Activated CD4-positive, alpha-beta memory T cell treated with anti-CD3 and anti-CD28 coated beads, Interleukin-2, amount 10 ng/mL, durations not matched to agents 7 days and 5 days (primary cell): ENCODE data around the gene FTO. TPM values are rescaled to one million over a fixed set of nuclear protein-coding genes. Genes with fewer than 3 reads are reported as not detected.
A peak's percentile ranks its signal among the peaks of the same experiment; 100 is the strongest.
"Not testable (repeated sequence)": the region's sequence is repeated elsewhere in the genome, so short reads cannot be mapped to it uniquely, and the experiment has no call there.

Experiments used
- CTCF ChIA-PET: fragments of 350-600 bp; sonication (Branson Sonifier 250); formaldehyde crosslinking; loops from one replicate; lab custom pipeline; 2021; ENCODE audit warnings: antibody characterized with exemption, inconsistent platforms; lab: Charles Lee
- POLR2A ChIA-PET: fragments of 350-600 bp; sonication (Branson Sonifier 250); formaldehyde crosslinking; loops from one replicate; lab custom pipeline; 2021; ENCODE audit warnings: antibody characterized with exemption; lab: Charles Lee
- DNase-seq: peaks from one replicate; pipeline ENCODE4 v3.0.0-alpha.2; 2020
- H3K27ac Mint-ChIP-seq: one replicate; pipeline ENCODE4 v1.8.0; 2021; ENCODE audit warnings: mild to moderate bottlenecking, mixed read lengths
- H3K27me3 Mint-ChIP-seq: one replicate; pipeline ENCODE4 v1.8.0; 2021; ENCODE audit warnings: mixed read lengths
- H3K36me3 Mint-ChIP-seq: one replicate; pipeline ENCODE4 v1.8.0; 2021; ENCODE audit warnings: low read depth, mixed read lengths
- H3K4me1 Mint-ChIP-seq: one replicate; pipeline ENCODE4 v1.8.0; 2021; ENCODE audit warnings: mixed read lengths
- H3K4me3 Mint-ChIP-seq: one replicate; pipeline ENCODE4 v1.8.0; 2021; ENCODE audit warnings: mild to moderate bottlenecking, mixed read lengths
- H3K9me3 Mint-ChIP-seq: one replicate; pipeline ENCODE4 v1.8.0; 2021; ENCODE audit warnings: mixed read lengths
- total RNA-seq, 2 experiments: library from RNA; stranded (reverse); gene quantifications; one replicate each; pipeline ENCODE4 v1.2.3, GENCODE V29; 2021

Gene FTO
- total RNA-seq, 2 experiments from 2014 or later, result 48.1 to 48.5 TPM

- H3K4me3 Mint-ChIP-seq, H3K27me3 Mint-ChIP-seq, H3K27ac Mint-ChIP-seq, H3K9me3 Mint-ChIP-seq, POLR2A ChIA-PET, CTCF ChIA-PET, H3K4me1 Mint-ChIP-seq, DNase-seq: not testable (repeated sequence)
- H3K36me3 Mint-ChIP-seq, result peaks cover 10% of the 10 kb centered on the region
Measured at GRCh38 chr16:53685334-53685733, 18.6 kb upstream of the FTO start.

GRCh38 chr16:53686710-53687109, 17.2 kb upstream of the FTO start:
- Mint-ChIP-seq H3K36me3 (peaks cover 10% of the 10 kb centered on the region), H3K4me1 (no peaks in the 10 kb centered on the region), H3K4me3 (no peak overlapping the region), H3K27me3 (no peaks in the 10 kb centered on the region), H3K27ac (no peak overlapping the region), H3K9me3 (peaks cover 5% of the 10 kb centered on the region)
- DNase-seq, result no peak
- POLR2A ChIA-PET, result no interaction called here
- CTCF ChIA-PET, result no interaction called here

- Mint-ChIP-seq H3K4me1 (no peaks in the 10 kb centered on the region), H3K27me3 (no peaks in the 10 kb centered on the region), H3K27ac (no peak overlapping the region), H3K9me3 (peaks cover 5% of the 10 kb centered on the region), H3K4me3 (no peak overlapping the region), H3K36me3 (peaks cover 5% of the 10 kb centered on the region)
- no peak for DNase-seq
- ChIA-PET POLR2A (no interaction called here), CTCF (no interaction called here)
Measured at GRCh38 chr16:53689636-53690035, 14.3 kb upstream of the FTO start.

DNA sequence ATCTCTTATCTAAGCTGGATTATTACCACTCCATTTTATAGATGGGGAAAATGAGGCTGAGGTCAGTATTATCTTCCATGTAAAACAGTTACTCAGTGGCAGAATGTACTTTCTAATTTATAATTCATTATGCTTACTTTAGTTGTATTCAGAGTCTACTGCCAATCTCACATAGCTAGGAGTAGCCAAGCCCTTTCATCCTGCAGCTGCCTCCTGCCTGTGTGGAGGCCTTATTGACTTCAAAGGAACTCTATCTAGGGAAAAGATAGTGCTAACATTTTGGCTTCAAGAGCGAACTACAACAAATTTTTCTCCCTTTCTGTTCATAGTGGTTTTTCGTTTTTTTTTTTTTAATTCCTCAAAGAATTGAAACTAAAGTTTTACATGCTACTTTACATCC, 13.2 kb upstream of the FTO start:
- CTCF ChIA-PET, result interaction anchor here (0.6 kb wide), 1 partner anchor 581 kb away, joined by 3 read pairs; no protein-coding TSS in a partner anchor
- no peaks in the 10 kb centered on the region for H3K9me3 Mint-ChIP-seq
- no peak overlapping the region for H3K4me3 Mint-ChIP-seq
- DNase-seq, result no peak
- H3K27ac Mint-ChIP-seq, result no peak overlapping the region
- POLR2A ChIA-PET, result no interaction called here
- H3K36me3 Mint-ChIP-seq, result no peaks in the 10 kb centered on the region
- no peaks in the 10 kb centered on the region for H3K27me3 Mint-ChIP-seq
- no peaks in the 10 kb centered on the region for H3K4me1 Mint-ChIP-seq

DNA sequence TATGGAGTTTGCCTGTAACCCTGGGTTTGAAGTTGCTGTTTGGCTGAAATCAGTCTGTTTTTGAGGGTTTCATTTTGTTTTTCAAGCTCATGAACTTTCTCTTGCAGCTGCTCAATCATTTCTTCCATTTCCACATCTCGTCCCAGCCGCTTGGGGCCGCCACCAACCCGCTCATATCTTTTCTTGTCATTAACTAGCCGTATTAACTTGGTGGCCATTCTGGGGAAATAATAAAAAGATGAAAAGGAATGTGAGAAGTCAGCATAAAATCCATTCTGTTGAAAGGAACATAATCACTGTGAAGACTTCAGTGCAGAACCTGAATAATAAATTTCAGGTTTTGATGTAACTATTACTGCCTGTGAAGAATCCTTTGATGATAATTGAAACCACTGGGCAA, 11.8 kb upstream of the FTO start:
- no peak overlapping the region for H3K27ac Mint-ChIP-seq
- H3K36me3 Mint-ChIP-seq, result no peaks in the 10 kb centered on the region
- no peak for DNase-seq
- CTCF ChIA-PET, result no interaction called here
- H3K27me3 Mint-ChIP-seq, result no peaks in the 10 kb centered on the region
- no peaks in the 10 kb centered on the region for H3K9me3 Mint-ChIP-seq
- POLR2A ChIA-PET, result no interaction called here
- H3K4me1 Mint-ChIP-seq, result no peaks in the 10 kb centered on the region
- no peak overlapping the region for H3K4me3 Mint-ChIP-seq

DNA sequence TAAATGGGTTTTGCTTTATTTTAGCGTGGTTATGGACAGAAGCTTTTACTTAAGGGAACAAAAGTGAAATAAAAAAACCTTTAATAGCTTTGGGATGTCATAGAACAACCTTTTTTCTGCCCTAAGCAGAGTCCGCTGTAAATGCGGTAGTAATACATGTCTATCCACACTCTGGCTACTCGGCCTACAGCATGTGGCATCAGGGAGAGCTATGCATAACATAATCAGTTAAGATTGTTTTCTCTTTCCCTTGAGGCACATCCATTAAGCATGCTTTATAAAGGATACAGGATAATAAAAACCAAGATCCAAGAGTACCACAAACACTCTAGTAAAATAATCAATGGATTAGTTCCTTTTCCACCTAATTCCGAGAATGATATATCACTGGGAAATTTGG, 10.6 kb upstream of the FTO start:
- no peaks in the 10 kb centered on the region for H3K9me3 Mint-ChIP-seq
- ChIA-PET POLR2A (no interaction called here), CTCF (interaction anchor here (1.0 kb wide), 1 partner anchor 11 kb away, joined by 3 read pairs; the partner anchor contains the start of genes FTO and RPGRIP1L)
- no peak overlapping the region for H3K27ac Mint-ChIP-seq
- no peak overlapping the region for H3K4me3 Mint-ChIP-seq
- no peak for DNase-seq
- no peaks in the 10 kb centered on the region for H3K27me3 Mint-ChIP-seq
- no peaks in the 10 kb centered on the region for H3K36me3 Mint-ChIP-seq
- H3K4me1 Mint-ChIP-seq, result no peaks in the 10 kb centered on the region

- CTCF ChIA-PET, result no interaction called here
- Mint-ChIP-seq H3K27ac (no peak overlapping the region), H3K36me3 (no peaks in the 10 kb centered on the region), H3K4me1 (no peaks in the 10 kb centered on the region), H3K4me3 (no peak overlapping the region), H3K9me3 (no peaks in the 10 kb centered on the region), H3K27me3 (no peaks in the 10 kb centered on the region)
- POLR2A ChIA-PET, result no interaction called here
- no peak for DNase-seq
Measured at GRCh38 chr16:53695070-53695469, 8.9 kb upstream of the FTO start.

DNA sequence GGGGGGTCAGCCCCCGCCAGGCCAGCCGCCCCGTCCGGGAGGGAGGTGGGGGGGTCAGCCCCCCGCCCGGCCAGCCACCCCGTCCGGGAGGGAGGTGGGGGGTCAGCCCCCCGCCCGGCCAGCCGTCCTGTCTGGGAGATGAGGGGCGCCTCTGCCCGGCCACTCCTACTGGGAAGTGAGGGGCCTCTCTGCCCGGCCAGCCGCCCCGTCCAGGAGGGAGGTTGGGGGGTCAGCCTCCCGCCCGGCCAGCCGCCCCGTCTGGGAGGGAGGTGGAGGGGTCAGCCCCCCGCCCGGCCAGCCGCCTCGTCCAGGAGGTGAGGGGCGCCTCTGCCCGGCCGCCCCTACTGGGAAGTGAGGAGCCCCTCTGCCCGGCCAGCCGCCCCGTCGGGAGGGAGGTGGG, 5.7 kb upstream of the FTO start:
- DNase-seq, H3K27me3 Mint-ChIP-seq, POLR2A ChIA-PET, H3K4me3 Mint-ChIP-seq, H3K36me3 Mint-ChIP-seq, H3K9me3 Mint-ChIP-seq, CTCF ChIA-PET, H3K4me1 Mint-ChIP-seq, H3K27ac Mint-ChIP-seq: not testable (repeated sequence)

DNA sequence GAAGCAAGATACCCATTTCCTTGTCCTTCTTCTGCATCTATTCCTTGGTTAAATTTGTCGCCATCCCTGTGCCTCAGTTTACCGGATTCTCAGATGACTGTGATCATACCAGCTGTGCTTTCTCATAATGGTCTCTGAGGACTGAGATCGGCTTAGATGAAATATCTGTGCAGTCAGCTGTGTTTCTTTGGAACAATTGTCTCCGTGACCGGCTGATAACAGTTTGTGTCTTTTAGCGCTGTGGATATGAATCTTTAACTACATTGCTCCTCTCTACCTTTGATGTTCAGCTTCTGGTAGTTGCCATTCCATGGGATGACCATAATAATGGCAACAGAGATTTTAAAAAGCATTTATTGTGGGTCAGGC, 473 bp downstream of the FTO start:
- Mint-ChIP-seq H3K27me3 (no peaks in the 10 kb centered on the region), H3K36me3 (peaks cover 15% of the 10 kb centered on the region), H3K4me3 (peak overlapping the region; percentile 99), H3K9me3 (no peaks in the 10 kb centered on the region), H3K4me1 (peaks cover 28% of the 10 kb centered on the region), H3K27ac (peak overlapping the region; percentile 86)
- DNase-seq, result no peak
- POLR2A ChIA-PET, result interaction anchor here (0.6 to 1.4 kb wide), 4 partner anchors 185 to 605 kb away, joined by 4 to 6 read pairs (median 4); partner anchors contain the start of genes AKTIP and RBL2
- CTCF ChIA-PET, result interaction anchor here (0.6 to 1.5 kb wide), 4 partner anchors 11 to 155 kb away, joined by 3 to 16 read pairs (median 4); no protein-coding TSS in a partner anchor

DNA sequence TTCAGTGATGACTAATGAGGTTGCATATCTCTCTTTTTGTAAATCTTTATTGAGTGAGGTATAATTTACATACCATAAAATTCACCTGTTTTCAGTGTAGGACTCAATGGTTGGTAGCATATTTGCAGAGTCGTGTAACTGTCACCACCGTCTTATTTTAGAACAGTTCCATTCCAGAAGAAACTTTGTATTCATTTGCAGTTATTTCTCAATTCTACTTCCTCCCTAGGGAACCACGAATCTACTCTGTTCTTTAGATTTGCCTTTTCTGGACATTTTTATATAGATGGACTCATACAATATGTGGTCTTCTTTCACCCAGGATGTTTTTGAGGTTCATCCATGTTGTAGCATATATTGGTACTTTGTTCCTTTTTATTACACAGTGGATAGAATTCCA, 3.7 kb downstream of the FTO start:
- ChIA-PET POLR2A (no interaction called here), CTCF (no interaction called here)
- Mint-ChIP-seq H3K9me3 (no peaks in the 10 kb centered on the region), H3K27ac (no peak overlapping the region), H3K4me1 (peaks cover 26% of the 10 kb centered on the region), H3K27me3 (no peaks in the 10 kb centered on the region), H3K36me3 (peaks cover 20% of the 10 kb centered on the region), H3K4me3 (no peak overlapping the region)
- DNase-seq, result no peak

GRCh38 chr16:53708490-53708889, 4.5 kb downstream of the FTO start:
- Mint-ChIP-seq H3K27me3 (no peaks in the 10 kb centered on the region), H3K36me3 (peaks cover 21% of the 10 kb centered on the region), H3K9me3 (no peaks in the 10 kb centered on the region), H3K4me1 (peaks cover 26% of the 10 kb centered on the region), H3K4me3 (no peak overlapping the region), H3K27ac (no peak overlapping the region)
- POLR2A ChIA-PET, result no interaction called here
- CTCF ChIA-PET, result no interaction called here
- DNase-seq, result no peak

GRCh38 chr16:53711390-53711789, 7.4 kb downstream of the FTO start:
- Mint-ChIP-seq H3K4me1 (peaks cover 13% of the 10 kb centered on the region), H3K27me3 (no peaks in the 10 kb centered on the region), H3K9me3 (no peaks in the 10 kb centered on the region), H3K4me3 (no peak overlapping the region), H3K36me3 (peaks cover 18% of the 10 kb centered on the region), H3K27ac (no peak overlapping the region)
- no peak for DNase-seq
- ChIA-PET POLR2A (no interaction called here), CTCF (no interaction called here)

- Mint-ChIP-seq H3K4me3 (no peak overlapping the region), H3K27ac (no peak overlapping the region), H3K27me3 (no peaks in the 10 kb centered on the region), H3K4me1 (peaks cover 11% of the 10 kb centered on the region), H3K9me3 (no peaks in the 10 kb centered on the region), H3K36me3 (peaks cover 14% of the 10 kb centered on the region)
- CTCF ChIA-PET, result no interaction called here
- DNase-seq, result no peak
- POLR2A ChIA-PET, result no interaction called here
Measured at GRCh38 chr16:53712065-53712464, 8.1 kb downstream of the FTO start.

GRCh38 chr16:53713403-53714204, 9.6 kb downstream of the FTO start:
- Mint-ChIP-seq H3K4me1 (peaks cover 8% of the 10 kb centered on the region), H3K4me3 (no peak overlapping the region), H3K27ac (no peak overlapping the region), H3K36me3 (peaks cover 6% of the 10 kb centered on the region), H3K27me3 (no peaks in the 10 kb centered on the region), H3K9me3 (no peaks in the 10 kb centered on the region)
- no peak for DNase-seq
- ChIA-PET CTCF (no interaction called here), POLR2A (no interaction called here)
